Kidney (tissue), 14 donors: Measurements from ENCODE around the gene SERPINA6. TPM values are rescaled to one million over a fixed set of nuclear protein-coding genes. Genes with fewer than 3 reads are reported as not detected.

Experiments used
- DNase-seq, 5 donors: peaks; one replicate each; pipeline ENCODE4 v3.0.0-alpha.2; 2013 to 2020
- FAIRE-seq: peaks from 2 replicates; lab custom pipeline; 2012; peaks lifted over from hg19 to GRCh38; lab: Jason Lieb, UNC
- H3K27ac ChIP-seq, 2 donors: one replicate each; pipeline ENCODE4 v1.7.0; 2013; ENCODE audit warnings: low read depth in 2 of 2, low read length in 2 of 2, inconsistent platforms in 1 of 2
- H3K27me3 ChIP-seq: one replicate; pipeline ENCODE4 v1.7.1; 2013; ENCODE audit warnings: low read length, inconsistent platforms; ENCODE audit not compliant: control insufficient read depth, insufficient read depth
- H3K36me3 ChIP-seq, 3 donors: one replicate each; pipeline versions ENCODE4 v1.7.0 to v1.7.1; 2013; ENCODE audit warnings: low read length in 3 of 3, control low read depth in 1 of 3, inconsistent platforms in 1 of 3; ENCODE audit not compliant: insufficient read depth in 3 of 3, control insufficient read depth in 2 of 3
- H3K4me1 ChIP-seq, 3 donors: one replicate each; pipeline versions ENCODE4 v1.7.0 to v1.7.1; 2013; ENCODE audit warnings: low read length in 3 of 3, inconsistent platforms in 1 of 3, low read depth in 1 of 3; ENCODE audit not compliant: control insufficient read depth in 2 of 3, insufficient read depth in 2 of 3
- H3K4me3 ChIP-seq, 3 donors: one replicate each; pipeline versions ENCODE4 v1.7.0 to v1.8.1; 2013; ENCODE audit warnings: low read length in 3 of 3, control low read depth in 1 of 3, inconsistent platforms in 1 of 3
- H3K9ac ChIP-seq, 3 donors: one replicate each; pipeline versions ENCODE4 v1.7.0 to v1.7.1; 2013; ENCODE audit warnings: low read length in 3 of 3, control low read depth in 1 of 3, inconsistent platforms in 1 of 3
- H3K9me3 ChIP-seq, 3 donors: one replicate each; pipeline versions ENCODE4 v1.7.0 to v1.7.1; 2013; ENCODE audit warnings: low read length in 3 of 3, control low read depth in 1 of 3, inconsistent platforms in 1 of 3; ENCODE audit not compliant: control insufficient read depth in 2 of 3, insufficient read depth in 1 of 3
- intact Hi-C: fragments of 100-400 bp; cut with DNase I; formaldehyde crosslinking; loops from one replicate; pipeline ENCODE4 v1.11.1; 2022
- polyA plus RNA-seq: library from polyadenylated mRNA; stranded (reverse); fragments of 350-450 nt; fragmentation: Illumina TruSeq; extraction: RNeasy Lipid Tissue Mini Kit (QIAGEN cat#74804); gene quantifications from one replicate; pipeline ENCODE4 v1.2.3, GENCODE V29; 2014; ENCODE audit warnings: low read depth, low replicate concordance; ENCODE audit not compliant: insufficient read depth
- total RNA-seq: library from RNA; stranded (reverse); fragmentation: NEBNext Ultra II Directional; extraction: Animal tissue kit (Norgen Biotek cat#: 25700); gene quantifications from one replicate; pipeline ENCODE4 v1.2.1, GENCODE V29; 2021
- TF ChIP-seq, protein P1 (sequence below): IDR thresholded peaks from 3 replicates; pipeline ENCODE4 v1.5.1; 2012; ENCODE audit warnings: mild to moderate bottlenecking, moderate library complexity, borderline replicate concordance; ENCODE audit not compliant: insufficient read depth; ENCODE audit errors: extremely low read depth
- donor health status: control.
- donor health status: control.
- donor health status: control.
- donor health status: control.
- donor health status: control.
- donor health status: DM: yes; HTN: yes; CAD: no.
- donor health status: Normal renal cell carcinoma (clear cell type).

Gene SERPINA6
- total and polyA plus RNA-seq, 2 donors from 2014 or later: 1.7 to 12.9 TPM

DNA sequence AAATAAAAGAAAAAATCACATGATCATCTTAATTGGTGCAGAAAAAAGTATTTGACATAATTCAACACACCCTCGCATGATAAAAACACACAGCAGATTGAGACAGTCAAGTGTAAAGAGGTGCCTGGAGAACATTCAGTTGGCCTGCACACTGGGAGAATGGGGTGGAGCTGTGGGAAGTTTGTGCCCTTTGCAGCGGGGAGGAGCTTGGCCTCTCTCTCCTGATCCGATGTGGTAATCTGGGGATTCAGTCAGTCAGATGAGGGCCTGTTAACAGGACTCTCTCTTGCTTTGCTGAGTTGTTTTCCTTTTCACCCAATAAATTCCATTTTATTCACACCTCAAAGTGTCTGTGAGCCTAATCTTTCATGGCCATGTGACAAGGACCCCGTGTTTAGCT is 5.9 kb downstream of the SERPINA6 start:
- no peak overlapping the region for H3K4me3 ChIP-seq
- no peak for DNase-seq
- H3K9ac ChIP-seq: no peak overlapping the region
- intact Hi-C loops: no loop called here
- FAIRE-seq: no peak
- H3K27me3 ChIP-seq: no peaks in the 10 kb centered on the region
- TF ChIP-seq, protein P1, sequence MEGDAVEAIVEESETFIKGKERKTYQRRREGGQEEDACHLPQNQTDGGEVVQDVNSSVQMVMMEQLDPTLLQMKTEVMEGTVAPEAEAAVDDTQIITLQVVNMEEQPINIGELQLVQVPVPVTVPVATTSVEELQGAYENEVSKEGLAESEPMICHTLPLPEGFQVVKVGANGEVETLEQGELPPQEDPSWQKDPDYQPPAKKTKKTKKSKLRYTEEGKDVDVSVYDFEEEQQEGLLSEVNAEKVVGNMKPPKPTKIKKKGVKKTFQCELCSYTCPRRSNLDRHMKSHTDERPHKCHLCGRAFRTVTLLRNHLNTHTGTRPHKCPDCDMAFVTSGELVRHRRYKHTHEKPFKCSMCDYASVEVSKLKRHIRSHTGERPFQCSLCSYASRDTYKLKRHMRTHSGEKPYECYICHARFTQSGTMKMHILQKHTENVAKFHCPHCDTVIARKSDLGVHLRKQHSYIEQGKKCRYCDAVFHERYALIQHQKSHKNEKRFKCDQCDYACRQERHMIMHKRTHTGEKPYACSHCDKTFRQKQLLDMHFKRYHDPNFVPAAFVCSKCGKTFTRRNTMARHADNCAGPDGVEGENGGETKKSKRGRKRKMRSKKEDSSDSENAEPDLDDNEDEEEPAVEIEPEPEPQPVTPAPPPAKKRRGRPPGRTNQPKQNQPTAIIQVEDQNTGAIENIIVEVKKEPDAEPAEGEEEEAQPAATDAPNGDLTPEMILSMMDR: no peak
- H3K27ac ChIP-seq: no peak overlapping the region
- H3K4me1 ChIP-seq: peaks cover 0 to 5% (median 0%) of the 10 kb centered on the region in 3 donors
- no peaks in the 10 kb centered on the region for H3K9me3 ChIP-seq
- H3K36me3 ChIP-seq: no peaks in the 10 kb centered on the region

DNA sequence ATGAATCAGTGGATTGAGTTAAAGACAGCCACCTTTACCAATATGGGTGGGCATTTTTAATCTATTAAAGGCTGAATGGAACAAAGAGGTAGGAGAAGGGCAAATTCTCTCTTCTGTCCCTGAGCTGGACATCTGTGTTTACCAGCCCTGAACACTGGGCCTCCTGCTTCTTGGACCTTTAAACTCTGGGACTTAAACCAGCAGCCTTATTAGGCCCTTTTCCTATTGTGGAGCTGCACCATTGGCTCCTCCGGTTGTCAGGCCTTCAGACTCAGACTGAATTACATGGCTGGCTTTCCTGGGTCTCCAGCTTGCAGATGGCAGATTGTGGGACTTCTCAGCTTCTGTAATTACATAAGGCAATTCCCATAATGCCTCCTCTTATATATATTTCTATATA is 6.4 kb downstream of the SERPINA6 start:
- no peak overlapping the region for H3K27ac ChIP-seq
- intact Hi-C loops: no loop called here
- H3K9ac ChIP-seq: no peak overlapping the region
- H3K9me3 ChIP-seq: no peaks in the 10 kb centered on the region
- no peak overlapping the region for H3K4me3 ChIP-seq
- H3K27me3 ChIP-seq: no peaks in the 10 kb centered on the region
- TF ChIP-seq, protein P1: no peak
- H3K4me1 ChIP-seq: no peaks in the 10 kb centered on the region
- H3K36me3 ChIP-seq: no peaks in the 10 kb centered on the region
- FAIRE-seq (no peak), DNase-seq (no peak)

DNA sequence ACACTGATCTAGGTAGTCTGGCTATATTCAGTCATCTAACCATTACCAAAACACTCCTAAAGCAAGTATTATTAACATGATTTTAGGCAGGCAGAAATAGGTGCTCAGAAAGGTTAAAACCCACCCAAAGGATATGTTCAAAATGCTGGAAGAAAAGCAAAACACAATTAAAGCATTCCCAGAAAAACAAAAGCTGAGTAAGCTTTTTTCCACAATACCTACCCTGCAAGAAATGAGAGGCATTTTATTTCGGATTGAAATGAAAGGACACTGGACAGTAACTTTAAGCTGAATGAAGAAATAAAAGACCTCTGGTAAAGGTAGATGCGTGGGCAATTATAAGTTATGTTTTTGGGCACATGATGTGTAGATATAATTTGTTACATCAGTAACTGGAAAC is 8.2 kb downstream of the SERPINA6 start:
- no peak overlapping the region for H3K9ac ChIP-seq

More for the DNA sequence above, 8.2 kb downstream of the SERPINA6 start:
- FAIRE-seq (no peak), DNase-seq (no peak)
- intact Hi-C loops: no loop called here
- Histone ChIP-seq H3K27me3 (no peaks in the 10 kb centered on the region), H3K36me3 (no peaks in the 10 kb centered on the region), H3K4me3 (no peak overlapping the region), H3K9me3 (no peaks in the 10 kb centered on the region), H3K27ac (no peak overlapping the region), H3K4me1 (no peaks in the 10 kb centered on the region)
- TF ChIP-seq, protein P1: no peak
